ENCODE data around the gene TRERF1.
"Not testable (repeated sequence)": the region's sequence is repeated elsewhere in the genome, so short reads cannot be mapped to it uniquely, and the experiment has no call there.

TRERF1 gene, protein sequence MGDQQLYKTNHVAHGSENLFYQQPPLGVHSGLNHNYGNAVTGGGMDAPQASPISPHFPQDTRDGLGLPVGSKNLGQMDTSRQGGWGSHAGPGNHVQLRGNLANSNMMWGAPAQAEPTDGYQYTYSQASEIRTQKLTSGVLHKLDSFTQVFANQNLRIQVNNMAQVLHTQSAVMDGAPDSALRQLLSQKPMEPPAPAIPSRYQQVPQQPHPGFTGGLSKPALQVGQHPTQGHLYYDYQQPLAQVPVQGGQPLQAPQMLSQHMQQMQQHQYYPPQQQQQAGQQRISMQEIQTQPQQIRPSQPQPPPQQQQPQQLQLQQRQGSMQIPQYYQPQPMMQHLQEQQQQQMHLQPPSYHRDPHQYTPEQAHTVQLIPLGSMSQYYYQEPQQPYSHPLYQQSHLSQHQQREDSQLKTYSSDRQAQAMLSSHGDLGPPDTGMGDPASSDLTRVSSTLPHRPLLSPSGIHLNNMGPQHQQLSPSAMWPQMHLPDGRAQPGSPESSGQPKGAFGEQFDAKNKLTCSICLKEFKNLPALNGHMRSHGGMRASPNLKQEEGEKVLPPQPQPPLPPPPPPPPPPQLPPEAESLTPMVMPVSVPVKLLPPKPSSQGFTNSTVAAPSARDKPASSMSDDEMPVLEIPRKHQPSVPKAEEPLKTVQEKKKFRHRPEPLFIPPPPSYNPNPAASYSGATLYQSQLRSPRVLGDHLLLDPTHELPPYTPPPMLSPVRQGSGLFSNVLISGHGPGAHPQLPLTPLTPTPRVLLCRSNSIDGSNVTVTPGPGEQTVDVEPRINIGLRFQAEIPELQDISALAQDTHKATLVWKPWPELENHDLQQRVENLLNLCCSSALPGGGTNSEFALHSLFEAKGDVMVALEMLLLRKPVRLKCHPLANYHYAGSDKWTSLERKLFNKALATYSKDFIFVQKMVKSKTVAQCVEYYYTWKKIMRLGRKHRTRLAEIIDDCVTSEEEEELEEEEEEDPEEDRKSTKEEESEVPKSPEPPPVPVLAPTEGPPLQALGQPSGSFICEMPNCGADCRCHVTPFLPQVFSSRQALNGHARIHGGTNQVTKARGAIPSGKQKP (N-terminal part only)

DNA sequence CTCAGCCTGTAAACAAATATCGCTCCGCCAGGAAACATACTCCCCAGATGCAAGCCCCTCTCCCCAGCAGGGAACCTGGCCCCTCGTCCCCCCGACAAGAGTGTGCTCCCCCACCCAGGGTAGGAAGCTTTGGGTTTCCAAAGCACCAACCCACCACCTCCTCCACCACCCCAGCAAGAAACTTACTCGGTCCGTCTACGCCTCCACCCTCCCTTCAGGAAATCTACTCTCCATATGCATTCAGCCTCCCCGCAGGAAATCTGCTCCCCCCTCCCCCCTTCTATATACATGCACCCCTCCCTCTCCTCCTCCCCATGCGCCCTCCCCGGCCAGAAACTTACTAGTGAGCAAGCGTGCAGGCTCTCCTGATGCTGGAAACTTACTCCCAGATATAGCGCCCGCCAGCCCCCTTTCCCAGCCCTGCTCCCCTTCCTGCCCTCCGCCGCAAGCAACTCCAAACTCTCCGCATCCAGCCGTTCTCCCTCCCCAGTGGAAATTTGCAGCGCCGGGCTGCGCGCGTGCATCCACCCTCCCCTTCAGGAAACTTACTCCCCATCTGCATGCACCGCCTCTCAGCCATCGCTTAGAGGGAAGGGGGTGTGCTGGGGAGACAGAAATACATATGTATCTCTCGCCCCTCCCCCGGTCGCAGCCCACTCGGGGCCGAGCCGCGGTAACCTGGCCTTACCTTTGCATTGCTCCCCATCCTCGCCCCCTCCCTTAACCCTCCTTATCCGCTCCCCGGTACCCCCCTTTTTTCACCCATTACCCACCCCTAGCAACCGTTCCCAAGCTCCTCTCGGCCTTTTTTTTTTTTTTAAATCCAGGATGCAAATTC, at the start of gene TRERF1:
Gene TRERF1 (minus strand): TSS at position 594 of the 838 bp plus-strand sequence. CDS start 182,336 bp downstream, outside the sequence.
- DNase-seq (ENCODE audit: low spot score), result peak; percentile 45

DNA sequence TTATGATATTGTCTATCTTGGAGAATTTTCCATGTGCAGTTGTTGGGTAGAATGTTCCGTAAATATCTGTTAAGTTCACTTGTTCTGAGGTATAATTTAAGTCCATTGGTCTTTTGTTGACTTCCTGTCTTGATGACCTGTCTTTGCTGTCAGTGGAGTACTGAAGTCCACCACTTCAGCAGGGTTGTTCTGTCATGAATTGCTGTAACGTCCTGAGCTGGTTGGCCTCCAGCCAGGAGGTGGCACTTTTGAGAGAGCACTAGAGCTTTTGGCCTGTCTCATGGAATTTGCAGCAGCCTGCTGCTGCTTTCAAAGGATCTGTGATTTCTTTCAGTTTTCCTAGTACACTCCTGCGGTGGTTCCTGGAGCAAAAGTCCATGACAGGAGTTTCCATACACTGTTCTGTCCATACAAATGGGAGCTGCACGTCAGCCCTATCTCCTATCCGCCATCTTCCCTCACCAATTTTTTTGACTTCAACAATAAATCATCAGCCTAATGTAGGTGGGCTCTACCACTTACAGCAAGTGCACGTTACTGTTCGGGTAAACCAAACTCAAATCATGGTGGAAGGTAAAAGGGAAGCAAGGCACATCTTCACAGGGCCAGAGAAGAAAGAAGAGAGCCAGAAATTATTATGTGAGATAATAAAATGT, 46.9 kb upstream of the TRERF1 start:
- no peak for DNase-seq (ENCODE audit: low spot score)

DNA sequence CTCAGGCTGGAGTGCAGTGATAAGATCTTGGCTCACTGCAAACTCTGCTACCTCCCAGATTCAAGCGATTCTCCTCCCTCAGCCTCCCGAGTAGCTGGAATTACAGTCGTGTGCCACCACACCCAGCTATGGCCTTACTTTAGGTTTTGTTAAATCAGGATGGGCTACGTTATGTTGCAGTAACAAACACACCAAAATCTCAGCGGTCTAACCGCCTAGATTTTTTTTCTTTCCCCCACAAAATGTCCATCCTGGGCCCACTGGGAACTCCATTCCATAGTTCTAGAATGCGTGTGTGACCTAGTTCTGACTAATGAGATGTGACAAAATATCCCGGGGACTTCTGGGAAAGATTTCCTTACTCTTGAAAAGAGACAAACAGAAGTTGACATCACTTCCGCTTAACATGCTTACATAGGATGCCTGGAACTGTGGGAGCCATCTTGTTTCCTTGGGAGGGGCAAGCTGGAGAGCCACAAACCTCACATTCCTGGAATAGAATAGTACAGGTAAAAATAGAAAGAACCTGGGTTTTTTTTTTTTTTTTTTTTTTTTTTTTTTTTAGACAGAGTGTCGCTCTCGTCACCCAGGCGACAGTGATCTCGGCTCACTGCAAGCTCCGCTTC, 42.3 kb upstream of the TRERF1 start:
- DNase-seq (ENCODE audit: low spot score), result no peak

DNA sequence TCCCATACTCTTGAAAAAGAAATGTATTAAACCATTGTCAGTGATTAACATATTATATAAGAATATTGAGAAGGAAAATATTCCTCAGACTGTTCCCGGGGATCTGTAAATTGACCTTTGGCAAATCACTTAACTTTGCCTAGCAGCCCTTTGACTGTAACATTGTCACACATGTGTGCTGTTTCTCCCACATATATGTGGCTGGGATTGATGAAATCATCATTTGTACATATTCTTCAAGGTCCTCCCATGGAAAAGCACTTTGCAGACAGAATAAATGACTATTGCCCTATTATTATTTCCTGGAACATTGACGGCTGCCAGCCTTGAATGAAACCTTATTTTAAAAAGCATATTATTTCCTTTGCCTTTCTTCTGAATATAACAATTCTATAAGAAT, 36.4 kb upstream of the TRERF1 start:
- no peak for DNase-seq (ENCODE audit: low spot score)

DNA sequence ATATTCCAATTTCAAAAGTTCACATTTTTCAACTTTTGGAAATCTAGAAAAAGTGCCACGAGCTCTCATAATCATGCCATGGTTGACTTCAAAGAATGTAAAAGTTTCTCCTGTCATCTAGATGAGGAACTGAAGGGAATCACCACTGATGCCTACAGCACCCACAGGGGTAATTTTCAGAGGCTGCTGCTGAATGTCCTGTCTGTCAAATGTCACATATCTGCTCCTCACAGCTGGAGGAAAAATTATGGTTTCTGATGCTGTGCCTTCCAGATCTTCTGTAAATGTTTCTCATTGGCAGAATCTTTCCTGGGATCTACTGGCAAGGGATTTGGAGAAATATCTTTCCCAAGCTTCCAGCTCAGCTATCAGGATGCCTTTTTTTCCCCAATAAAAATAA, 32.5 kb upstream of the TRERF1 start:
- no peak for DNase-seq (ENCODE audit: low spot score)

DNA sequence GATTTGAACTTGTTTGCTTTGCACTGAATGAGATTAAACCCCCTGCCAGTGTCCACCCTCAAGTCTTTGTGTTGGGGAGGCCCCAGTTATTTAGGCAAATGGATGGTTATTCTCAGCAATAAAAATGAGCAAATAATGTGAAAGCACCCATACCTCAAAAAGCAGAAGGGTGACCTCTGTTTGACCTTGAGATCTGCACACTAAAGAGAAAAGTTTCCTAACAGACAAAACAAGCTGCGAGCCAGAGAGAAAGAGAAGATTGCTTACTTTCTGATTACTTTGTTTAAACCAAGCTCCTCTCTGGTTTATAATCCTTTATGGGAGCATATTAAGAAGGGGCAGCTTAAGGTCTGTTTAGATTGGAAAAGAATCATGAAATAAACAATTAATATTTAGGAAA, 30.4 kb upstream of the TRERF1 start:
- no peak for DNase-seq (ENCODE audit: low spot score)

DNA sequence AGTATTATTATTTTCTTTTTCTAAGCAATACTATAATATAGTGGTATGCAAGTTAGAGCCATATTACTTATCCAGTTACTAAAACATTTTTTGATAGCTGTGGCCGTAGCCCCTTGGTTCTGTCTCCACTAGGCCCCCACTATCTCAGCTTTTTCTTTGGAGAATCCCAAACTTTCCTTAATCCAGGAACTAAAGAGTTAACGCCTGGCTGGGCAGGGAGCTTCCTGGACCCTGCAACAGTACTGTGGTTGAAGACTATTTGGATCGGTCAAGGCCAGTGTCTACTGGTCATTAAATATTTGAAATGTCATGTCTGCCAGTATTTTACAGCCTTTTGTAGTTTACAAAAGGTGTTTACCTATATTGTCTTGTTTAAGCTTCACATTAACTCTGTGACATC, 20.0 kb upstream of the TRERF1 start:
- DNase-seq (ENCODE audit: low spot score), result no peak

DNA sequence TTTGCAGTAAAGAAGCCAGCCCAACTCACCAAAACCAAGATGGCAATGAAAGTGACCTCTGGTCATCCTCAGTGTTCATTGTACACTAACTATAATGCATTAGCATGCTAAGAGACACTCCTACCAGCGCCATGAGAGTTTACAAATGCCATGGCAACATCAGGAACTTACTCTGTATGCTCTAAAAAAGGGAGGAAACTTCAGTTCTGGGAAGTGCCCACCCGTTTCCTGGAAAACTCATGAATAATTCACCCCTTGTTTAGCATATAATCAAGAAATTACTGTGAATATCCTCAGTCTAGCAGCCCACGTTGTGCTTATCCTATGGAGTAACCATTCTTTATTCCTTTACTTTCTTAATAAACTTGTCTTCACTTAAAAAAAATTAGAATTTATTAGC, 19.4 kb upstream of the TRERF1 start:
- no peak for DNase-seq (ENCODE audit: low spot score)

DNA sequence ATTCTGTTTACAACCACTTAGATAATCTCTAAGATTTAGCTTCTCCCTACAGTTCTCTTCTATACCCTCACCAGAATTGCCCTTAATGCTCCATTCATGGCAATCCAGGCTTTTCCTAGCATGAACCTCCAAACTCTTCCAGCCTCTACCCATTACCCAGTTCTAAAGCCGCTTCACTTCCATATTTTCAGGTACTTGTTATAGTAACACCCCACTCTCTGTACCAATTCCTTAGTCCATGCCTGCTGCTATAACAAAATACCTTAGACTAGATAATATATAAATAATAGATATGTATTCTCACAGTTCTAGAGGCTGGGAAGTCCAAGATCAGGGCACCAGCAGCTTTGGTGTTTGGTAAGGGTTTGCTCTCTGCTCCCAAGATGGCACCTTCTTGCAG, 16.5 kb upstream of the TRERF1 start:
- DNase-seq (ENCODE audit: low spot score), result no peak

DNA sequence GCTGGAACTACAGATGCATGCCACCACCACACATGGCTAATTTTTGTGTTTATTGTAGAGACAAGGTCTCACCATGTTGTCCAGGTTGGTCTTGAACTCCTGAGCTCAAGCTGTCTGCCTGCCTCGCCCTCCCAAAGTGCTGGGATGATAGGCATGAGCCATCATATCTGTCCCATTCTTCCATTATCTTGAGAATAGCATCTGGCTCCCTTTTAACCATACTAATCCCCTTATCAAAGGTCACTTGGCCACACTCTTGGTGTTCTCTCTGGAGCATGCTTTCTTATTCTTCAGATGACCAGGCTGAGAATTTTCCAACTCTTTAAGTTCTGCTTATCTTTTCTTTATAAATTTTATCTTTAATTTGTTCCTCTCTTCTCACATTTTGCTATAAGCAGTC, 15.9 kb upstream of the TRERF1 start:
- no peak for DNase-seq (ENCODE audit: low spot score)

DNA sequence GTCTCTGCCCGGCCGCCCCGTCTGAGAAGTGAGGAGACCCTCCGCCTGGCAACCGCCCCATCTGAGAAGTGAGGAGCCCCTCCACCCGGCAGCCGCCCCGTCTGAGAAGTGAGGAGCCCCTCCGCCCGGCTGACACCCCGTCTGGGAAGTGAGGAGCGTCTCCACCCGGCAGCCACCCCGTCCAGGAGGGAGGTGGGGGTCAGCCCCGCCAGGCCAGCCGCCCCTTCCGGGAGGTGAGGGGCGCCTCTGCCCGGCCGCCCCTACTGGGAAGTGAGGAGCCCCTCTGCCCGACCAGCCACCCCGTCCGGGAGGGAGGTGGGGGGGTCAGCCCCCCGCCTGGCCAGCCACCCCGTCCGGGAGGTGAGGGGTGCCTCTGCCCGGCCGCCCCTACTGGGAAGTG, 14.7 kb upstream of the TRERF1 start:
- not testable (repeated sequence) for DNase-seq (ENCODE audit: low spot score)

DNA sequence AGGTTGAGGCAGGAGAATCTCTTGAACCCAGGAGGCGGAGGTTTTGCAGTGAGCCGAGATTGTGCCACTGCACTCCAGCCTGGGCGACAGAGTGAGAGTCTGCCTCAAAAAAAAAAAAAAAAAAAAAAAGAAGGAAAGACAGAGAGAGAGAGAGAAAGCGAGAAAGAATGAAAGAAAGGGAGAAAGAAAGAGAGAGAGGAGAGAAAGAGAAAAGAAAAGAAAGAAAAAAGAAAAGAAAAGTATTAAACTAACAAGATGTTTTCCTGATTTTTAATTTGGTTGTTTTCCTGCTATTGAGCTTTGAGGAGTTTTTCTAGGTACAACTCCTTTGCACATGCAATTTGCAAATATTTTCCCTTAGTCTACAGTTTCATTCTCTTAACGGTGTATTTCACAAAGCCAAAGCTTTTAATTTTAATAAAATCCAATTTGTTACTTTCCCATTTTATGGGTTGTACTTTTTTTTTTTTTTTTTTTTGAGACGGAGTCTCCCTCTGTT, 10.8 kb upstream of the TRERF1 start:
- no peak for DNase-seq (ENCODE audit: low spot score)

DNA sequence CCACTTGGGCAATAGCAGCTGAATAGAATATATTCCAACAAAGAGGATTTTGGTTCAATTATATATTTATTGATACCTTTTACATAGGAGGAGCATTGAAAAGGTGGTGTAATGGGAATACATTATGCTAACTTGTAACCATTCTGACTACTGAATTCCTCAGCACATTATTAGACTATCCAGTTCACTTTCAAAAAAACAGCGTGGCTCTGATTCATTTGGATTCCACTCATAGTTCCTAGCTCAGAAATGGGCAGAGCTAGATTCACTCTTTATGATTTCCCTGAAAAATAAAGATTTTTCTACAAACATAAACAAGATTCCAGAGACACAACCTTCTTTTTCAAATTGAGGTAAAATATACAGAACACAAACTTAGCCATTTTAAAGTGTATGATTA, 9.2 kb upstream of the TRERF1 start:
- DNase-seq (ENCODE audit: low spot score), result no peak

DNA sequence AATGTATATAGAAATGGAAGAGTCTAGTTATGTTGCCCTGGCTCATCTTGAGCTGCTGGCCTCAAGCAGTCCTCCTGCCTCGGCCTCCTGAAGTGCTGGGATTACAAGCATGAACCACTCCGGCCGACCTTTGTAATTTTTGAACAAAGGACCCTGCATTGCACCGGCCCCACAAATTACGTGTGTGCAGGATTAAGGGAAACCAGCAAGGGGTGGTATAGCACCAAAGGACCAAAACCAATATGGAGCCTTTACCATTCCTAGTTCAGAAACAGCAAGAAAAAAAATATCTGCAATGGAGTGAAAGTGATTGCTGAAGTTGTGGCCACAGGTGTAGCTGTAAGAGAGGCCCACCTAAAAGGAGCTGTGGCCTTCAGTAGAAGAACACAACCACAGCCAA, 8.2 kb upstream of the TRERF1 start:
- DNase-seq (ENCODE audit: low spot score), result no peak

DNA sequence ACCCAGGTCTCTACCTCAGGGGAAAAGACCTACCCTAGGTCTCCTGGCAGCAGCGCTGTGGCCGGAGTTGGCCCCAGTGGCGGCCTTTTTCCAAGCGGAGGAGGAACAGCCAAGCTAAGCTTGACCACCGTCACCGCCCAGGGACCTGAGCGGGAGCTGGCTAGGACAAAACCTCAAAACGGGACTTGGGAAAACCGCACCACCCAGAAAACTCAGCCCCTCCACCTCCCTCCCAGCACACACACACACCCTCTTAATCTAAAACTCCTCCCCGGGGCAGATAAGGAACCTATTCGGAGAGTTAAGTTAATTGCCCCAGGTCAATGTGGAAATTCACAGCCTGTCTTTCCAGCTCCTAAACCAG, 2.7 kb upstream of the TRERF1 start:
- DNase-seq (ENCODE audit: low spot score), result no peak

DNA sequence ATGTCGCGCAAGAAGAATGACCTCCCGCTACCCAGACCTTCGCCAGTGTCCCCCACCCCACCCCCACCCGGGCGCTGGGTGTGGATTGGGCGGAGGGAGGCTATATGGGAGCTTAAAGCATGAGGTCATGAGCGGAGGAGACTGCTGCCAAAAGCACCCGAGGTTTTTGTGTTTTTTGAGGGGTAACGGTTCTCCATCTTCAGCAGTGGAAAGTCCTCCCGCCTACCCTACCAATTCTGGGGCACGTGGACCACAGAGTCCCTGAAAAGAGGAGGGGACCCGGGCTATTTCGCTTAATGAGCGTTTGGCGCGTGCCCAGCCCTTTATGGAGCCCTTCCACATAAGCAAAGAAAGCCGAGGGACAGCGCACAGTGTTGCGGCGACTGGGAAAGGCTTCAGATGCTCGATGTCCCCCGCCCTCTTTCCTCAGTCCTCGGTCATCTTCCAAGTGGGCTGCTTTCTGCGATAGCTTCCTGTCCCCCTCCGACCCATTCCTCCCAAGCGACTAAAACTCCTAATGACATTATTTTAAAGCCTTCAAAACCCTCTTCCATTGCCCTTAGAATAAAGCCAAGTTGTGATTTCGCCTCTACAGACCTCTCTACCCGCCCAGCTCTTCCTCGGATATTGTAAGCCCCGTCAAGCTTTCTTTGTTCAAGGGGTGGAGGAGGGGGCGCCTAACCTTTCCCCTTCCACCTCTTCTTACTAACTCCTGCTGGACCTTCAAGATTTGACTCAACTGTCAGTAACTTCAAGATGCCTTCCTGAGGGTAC, 2.1 kb upstream of the TRERF1 start:
- no peak for DNase-seq (ENCODE audit: low spot score)

DNA sequence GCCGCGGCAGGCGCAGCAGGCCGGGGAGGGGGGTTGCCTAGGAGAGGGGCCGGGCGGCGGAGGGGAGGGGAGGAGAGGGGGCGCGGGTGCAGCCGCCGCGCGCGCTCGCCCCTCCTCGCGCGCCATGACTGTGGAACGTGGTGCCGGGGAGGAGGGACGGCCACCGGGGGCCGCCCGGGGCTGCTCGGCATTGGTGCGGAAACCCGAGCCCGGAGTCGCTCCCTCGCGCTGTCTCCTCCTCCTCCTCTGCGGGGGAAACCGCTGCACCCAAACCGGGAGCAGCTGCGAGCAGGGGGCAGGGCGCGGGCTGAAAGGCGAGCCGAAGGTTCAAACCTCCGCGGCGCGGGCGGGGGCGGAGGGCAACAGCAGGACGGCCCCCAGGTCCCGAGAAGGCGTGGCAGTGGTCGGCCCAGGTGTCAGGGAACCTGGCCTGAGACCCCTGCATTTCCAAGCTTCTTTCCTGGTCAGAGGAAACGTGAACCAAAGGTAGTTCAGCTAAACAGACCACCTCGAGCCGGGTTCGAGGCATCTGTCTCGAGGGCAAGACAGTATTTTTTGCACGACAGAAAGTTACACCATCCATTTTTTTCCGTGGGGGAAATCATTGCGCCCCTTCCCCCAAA, 1.4 kb upstream of the TRERF1 start:
- DNase-seq (ENCODE audit: low spot score), result peak; percentile 72

DNA sequence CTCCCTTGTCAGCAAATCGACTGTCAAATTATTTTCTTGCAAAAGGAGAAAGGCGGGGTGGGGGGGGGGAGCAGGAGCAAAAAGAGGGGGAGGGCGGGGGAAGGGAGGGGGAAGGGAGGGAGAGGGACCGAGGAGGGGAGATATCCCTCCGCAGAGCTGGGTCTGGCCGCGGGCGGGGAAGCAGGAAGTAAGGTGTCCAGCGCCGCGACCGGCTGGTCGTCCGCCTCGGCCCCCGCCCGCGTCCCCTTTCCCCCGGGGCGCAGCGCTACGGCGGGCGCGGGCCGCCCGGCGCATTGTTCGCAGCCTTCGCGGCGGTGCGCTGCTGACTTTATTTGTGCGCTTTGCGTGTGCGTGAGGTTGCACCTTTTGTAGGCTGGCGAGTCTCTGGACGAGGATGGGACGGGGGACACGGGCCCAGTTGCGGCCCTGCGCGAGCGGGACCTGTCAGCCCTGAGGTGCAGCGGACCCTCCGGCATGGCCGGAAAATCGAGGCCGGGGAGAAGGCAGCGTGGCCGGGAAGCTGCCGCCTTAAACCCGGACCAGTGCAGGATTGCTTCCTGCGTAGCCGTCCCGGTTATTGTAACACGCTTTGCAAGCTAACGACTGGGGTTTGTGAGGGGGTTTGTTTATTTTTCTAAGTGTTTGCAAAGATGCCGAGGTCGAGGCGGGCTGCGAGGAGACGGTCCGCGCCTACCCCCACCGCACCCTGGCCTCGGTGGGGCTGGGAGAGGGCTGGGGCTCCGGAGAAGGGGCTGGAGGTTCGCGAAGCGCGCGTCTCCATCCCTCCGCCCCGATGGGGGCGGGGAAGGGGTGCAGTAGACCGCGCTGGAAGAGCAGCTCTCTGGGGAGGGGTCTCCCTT, 675 bp upstream of the TRERF1 start:
- peak; percentile 34 for DNase-seq (ENCODE audit: low spot score)

Measured in CD4-positive, alpha-beta T cell treated with Interleukin-15 for 4 hours (primary cell).